ENCODE data around the gene RNF111.

DNA sequence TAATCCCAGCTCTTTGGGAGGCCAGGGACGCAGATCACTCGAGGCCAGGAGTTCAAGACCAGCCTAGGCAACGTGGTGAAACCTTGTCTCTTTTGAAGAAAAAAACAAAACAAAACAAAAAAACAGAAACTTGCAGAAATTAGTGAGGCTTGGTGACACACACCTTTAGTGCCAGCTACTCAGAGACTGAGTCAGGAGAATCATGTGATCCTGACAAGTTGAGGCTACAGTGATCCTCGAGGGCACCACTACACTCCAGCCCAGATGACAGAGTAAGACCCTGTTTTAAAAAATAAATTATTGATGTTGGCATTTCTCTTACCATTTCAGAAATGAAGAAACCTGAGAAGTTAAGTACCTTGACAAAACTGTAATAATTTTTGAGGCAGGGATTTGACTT, 72.9 kb downstream of the RNF111 start:
- TF ChIP-seq, protein P1, sequence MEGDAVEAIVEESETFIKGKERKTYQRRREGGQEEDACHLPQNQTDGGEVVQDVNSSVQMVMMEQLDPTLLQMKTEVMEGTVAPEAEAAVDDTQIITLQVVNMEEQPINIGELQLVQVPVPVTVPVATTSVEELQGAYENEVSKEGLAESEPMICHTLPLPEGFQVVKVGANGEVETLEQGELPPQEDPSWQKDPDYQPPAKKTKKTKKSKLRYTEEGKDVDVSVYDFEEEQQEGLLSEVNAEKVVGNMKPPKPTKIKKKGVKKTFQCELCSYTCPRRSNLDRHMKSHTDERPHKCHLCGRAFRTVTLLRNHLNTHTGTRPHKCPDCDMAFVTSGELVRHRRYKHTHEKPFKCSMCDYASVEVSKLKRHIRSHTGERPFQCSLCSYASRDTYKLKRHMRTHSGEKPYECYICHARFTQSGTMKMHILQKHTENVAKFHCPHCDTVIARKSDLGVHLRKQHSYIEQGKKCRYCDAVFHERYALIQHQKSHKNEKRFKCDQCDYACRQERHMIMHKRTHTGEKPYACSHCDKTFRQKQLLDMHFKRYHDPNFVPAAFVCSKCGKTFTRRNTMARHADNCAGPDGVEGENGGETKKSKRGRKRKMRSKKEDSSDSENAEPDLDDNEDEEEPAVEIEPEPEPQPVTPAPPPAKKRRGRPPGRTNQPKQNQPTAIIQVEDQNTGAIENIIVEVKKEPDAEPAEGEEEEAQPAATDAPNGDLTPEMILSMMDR (IDR thresholded peaks at IDR 0.05): no peak
- TF ChIP-seq POLR2AphosphoS5 (IDR thresholded peaks at IDR 0.05) (no peak), EP300 (IDR thresholded peaks at IDR 0.05) (no peak), POLR2A (IDR thresholded peaks at IDR 0.05) (no peak)
